Measurements from ENCODE around the gene MAPKBP1. TPM values are rescaled to one million over a fixed set of nuclear protein-coding genes. Genes with fewer than 3 reads are reported as not detected.

MAPKBP1 gene
- total and polyA plus RNA-seq, 2 of the 13 experiments (the other 11 are each of a cell fraction or from before 2014, with no cell fraction given): 3.0 to 7.3 TPM

DNA sequence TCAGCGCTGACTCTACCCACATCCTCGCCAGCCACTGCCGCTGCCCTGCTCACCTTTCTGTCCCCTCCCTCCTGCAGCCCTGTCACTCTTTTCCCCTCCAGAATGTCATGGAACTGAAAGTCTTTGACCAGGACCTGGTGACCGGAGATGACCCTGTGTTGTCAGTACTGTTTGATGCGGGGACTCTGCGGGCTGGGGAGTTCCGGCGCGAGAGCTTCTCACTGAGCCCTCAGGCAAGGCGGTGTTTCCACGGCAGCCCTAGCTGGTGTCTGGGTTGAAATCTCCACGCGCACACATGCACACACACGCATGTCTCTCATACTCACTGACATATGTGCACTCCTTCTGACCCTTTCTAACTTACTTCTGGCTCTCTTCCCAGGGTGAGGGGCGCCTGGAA, 66.4 kb downstream of the MAPKBP1 start:
- no peaks in the 10 kb centered on the region; a peak in 1 of 5 replicates for H3K27me3 ChIP-seq (ENCODE audit: control insufficient read depth in 1 of 2, insufficient read depth in 2 of 2, low read length in 2 of 2)
- in situ Hi-C loops (cut with HindIII; ENCODE audit: extremely low pct_ligation_motif_present, low pct_unique_long_range_greater_than_20kb): no loop called here
- H3K9ac ChIP-seq (ENCODE audit: insufficient read depth, low read depth, low read length): no peak overlapping the region
- no peak for DNase-seq (ENCODE audit: low spot score)
- no TSS peak for BruUV-seq (replicated peaks)
- intact Hi-C loops (cut with micrococcal nuclease; ENCODE audit: unreplicated experiment): no loop called here
- H3K27ac ChIP-seq (ENCODE audit: extremely low read length, insufficient read depth, low read length): no peak overlapping the region
- no peak overlapping the region for H2AFZ ChIP-seq (ENCODE audit: low read length)
- no peak for ATAC-seq
- POLR2A ChIA-PET: no interaction called here
- H3K9me3 ChIP-seq (ENCODE audit: low read length): no peaks in the 10 kb centered on the region
- FAIRE-seq: no peak
- WGBS (ENCODE audit: low lambda C conversion rate): 93% methylated on average over 15 of the region's 15 CpGs
- no peaks in the 10 kb centered on the region for H3K4me1 ChIP-seq (ENCODE audit: insufficient read depth, low read length)
- peaks cover 0 to 1% of the 10 kb centered on the region in 2 experiments; a peak in 3 of 5 replicates for H3K36me3 ChIP-seq (replicated peaks in 1 of 2; ENCODE audit: control insufficient read depth in 1 of 2, insufficient read depth in 2 of 2, low read length in 2 of 2)
- H4K20me1 ChIP-seq (ENCODE audit: insufficient read depth, low read length): no peaks in the 10 kb centered on the region
- CTCF ChIA-PET (ENCODE audit: low intra/inter-chr PET ratio, low total read pairs): no interaction called here
- TF ChIP-seq DRAP1 (CRISPR knock-in tag; IDR thresholded peaks at IDR 0.05): no peak
- no peak overlapping the region for H3K4me3 ChIP-seq (replicated peaks in 1 of 3; ENCODE audit: insufficient read depth in 1 of 3, low read depth in 2 of 3, low read length in 3 of 3)
- no peak overlapping the region for H3K4me2 ChIP-seq (ENCODE audit: low read depth, low read length)
- no peaks in the 10 kb centered on the region for H3K79me2 ChIP-seq (ENCODE audit: insufficient read depth, low read length)

GRCh38 chr15:41841131-41841530, 66.8 kb downstream of the MAPKBP1 start:
- in situ Hi-C loops (cut with HindIII; ENCODE audit: extremely low pct_ligation_motif_present, low pct_unique_long_range_greater_than_20kb) (no loop called here), intact Hi-C loops (cut with micrococcal nuclease; ENCODE audit: unreplicated experiment) (no loop called here)
- Histone ChIP-seq H2AFZ (ENCODE audit: low read length) (no peak overlapping the region), H3K9ac (ENCODE audit: insufficient read depth, low read depth, low read length) (no peak overlapping the region), H4K20me1 (ENCODE audit: insufficient read depth, low read length) (no peaks in the 10 kb centered on the region), H3K27me3 (ENCODE audit: control insufficient read depth in 1 of 2, insufficient read depth in 2 of 2, low read length in 2 of 2) (no peaks in the 10 kb centered on the region; a peak in 1 of 5 replicates), H3K4me1 (ENCODE audit: insufficient read depth, low read length) (no peaks in the 10 kb centered on the region), H3K4me2 (ENCODE audit: low read depth, low read length) (no peak overlapping the region), H3K79me2 (ENCODE audit: insufficient read depth, low read length) (no peaks in the 10 kb centered on the region), H3K36me3 (replicated peaks in 1 of 2; ENCODE audit: control insufficient read depth in 1 of 2, insufficient read depth in 2 of 2, low read length in 2 of 2) (peaks cover 0 to 2% of the 10 kb centered on the region in 2 experiments; a peak in 3 of 5 replicates), H3K9me3 (ENCODE audit: low read length) (no peaks in the 10 kb centered on the region), H3K4me3 (replicated peaks in 1 of 3; ENCODE audit: insufficient read depth in 1 of 3, low read depth in 2 of 3, low read length in 3 of 3) (no peak overlapping the region), H3K27ac (ENCODE audit: extremely low read length, insufficient read depth, low read length) (no peak overlapping the region)
- ChIA-PET POLR2A (no interaction called here), CTCF (ENCODE audit: low intra/inter-chr PET ratio, low total read pairs) (no interaction called here)
- FAIRE-seq (no peak), ATAC-seq (no peak), DNase-seq (ENCODE audit: low spot score) (no peak)
- WGBS (ENCODE audit: low lambda C conversion rate): 91% methylated on average over 5 of the region's 10 CpGs
- BruUV-seq (replicated peaks): no TSS peak
- no peak for TF ChIP-seq RAD51 (IDR thresholded peaks at IDR 0.05; ENCODE audit: borderline replicate concordance)
- no peak for TF ChIP-seq ZBTB38 (CRISPR knock-in tag; IDR thresholded peaks at IDR 0.05)
- no peak for TF ChIP-seq ZNF720 (CRISPR knock-in tag; IDR thresholded peaks at IDR 0.05)
- TF ChIP-seq ZNF234 (CRISPR knock-in tag; conservative IDR thresholded peaks at IDR 0.05): no peak
- TF ChIP-seq RFX5 (IDR thresholded peaks at IDR 0.05; ENCODE audit: low read depth, low read length): no peak
- TF ChIP-seq ZNF609 (CRISPR knock-in tag; IDR thresholded peaks at IDR 0.05; ENCODE audit: borderline replicate concordance): no peak
- no peak for TF ChIP-seq ZNF572 (CRISPR knock-in tag; IDR thresholded peaks at IDR 0.05)
- TF ChIP-seq ZNF382 (CRISPR knock-in tag; IDR thresholded peaks at IDR 0.05; ENCODE audit: borderline replicate concordance): no peak
- TF ChIP-seq MED1 (CRISPR knock-in tag; IDR thresholded peaks at IDR 0.05): no peak
- TF ChIP-seq RBM39 (IDR thresholded peaks at IDR 0.05; ENCODE audit: low read depth, low read length, poor library complexity, severe bottlenecking): no peak
- TF ChIP-seq SSRP1 (CRISPR knock-in tag; IDR thresholded peaks at IDR 0.05): no peak
- TF ChIP-seq KLF16 (CRISPR knock-in tag; IDR thresholded peaks at IDR 0.05): no peak
